Activated T-cell treated with anti-CD3 and anti-CD28 coated beads, Interleukin-2, amount 50 U/mL, for 48 hours (primary cell): ENCODE data around the gene POPDC3.

Experiments
- DNase-seq, 2 experiments: peaks; one replicate each; pipeline ENCODE4 v3.0.0-alpha.2; 2020

POPDC3 gene

GRCh38 chr6:105137388-105137787 is 42.4 kb downstream of the POPDC3 start:
- no peak for DNase-seq

- peak; percentile 29 to 52 for DNase-seq
These were observed 43.1 kb downstream of the POPDC3 start for GRCh38 chr6:105136431-105137350.

- DNase-seq: no peak
These were observed 43.8 kb downstream of the POPDC3 start for GRCh38 chr6:105135907-105136430.

DNA sequence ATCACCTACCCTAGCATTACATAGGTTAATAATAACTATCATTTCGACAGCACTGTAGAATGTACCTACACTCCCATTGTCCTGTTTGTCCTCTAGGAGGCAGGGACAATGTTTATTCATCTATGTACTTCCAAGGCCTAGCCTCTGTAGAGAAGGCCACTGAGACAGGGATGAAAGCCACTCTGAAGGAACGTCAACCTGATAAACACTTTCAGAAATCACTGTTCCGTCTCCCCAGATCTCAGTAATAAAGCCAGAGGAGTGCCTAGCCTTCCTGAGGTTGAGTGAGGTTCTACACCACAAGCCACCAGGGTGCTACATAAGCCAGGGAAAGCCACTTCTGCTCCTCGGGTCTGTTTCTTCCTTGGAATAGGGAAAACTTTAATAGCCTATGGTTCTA is 44.8 kb downstream of the POPDC3 start:
- DNase-seq: no peak

DNA sequence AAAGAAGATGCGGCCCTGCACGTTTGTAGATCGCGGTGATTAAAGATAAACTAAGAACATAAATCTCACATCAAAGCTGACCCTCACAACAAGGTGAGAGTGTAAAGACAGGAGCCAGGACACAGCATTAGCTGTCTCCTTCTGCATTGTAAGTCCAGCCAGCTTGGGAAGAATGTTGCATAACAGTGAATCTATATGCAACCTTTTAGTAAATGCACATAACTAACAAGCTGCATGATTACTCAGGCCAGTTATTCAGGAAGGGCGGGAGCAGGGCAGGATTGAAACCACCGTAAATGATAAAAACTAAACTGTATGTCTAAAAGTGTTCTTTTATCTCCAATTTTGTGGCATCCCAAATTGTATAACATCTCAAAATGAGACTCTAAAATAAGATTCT is 57.1 kb downstream of the POPDC3 start:
- no peak for DNase-seq

DNA sequence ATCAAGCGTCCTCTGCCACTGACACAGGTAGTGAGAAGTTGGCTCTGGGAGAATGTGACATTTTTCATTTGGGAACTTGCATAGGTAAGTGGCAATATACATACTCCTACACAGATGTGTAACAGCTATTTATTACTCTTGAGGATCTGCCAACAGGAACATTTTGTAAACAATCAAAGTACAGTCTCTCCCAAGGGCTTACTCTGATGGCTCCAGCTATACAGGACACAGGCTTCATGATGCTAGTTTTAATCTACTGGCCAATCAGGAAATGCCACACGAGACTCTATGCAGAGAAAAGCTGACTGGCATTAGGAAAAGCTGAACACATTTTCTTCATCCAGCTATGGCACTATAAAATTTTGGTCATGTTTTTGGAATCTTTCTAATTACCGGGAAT is 57.8 kb downstream of the POPDC3 start:
- no peak for DNase-seq

GRCh38 chr6:105120570-105120969 is 59.2 kb downstream of the POPDC3 start:
- DNase-seq: no peak

GRCh38 chr6:105116150-105116549 is 63.7 kb downstream of the POPDC3 start:
- DNase-seq: no peak

DNA sequence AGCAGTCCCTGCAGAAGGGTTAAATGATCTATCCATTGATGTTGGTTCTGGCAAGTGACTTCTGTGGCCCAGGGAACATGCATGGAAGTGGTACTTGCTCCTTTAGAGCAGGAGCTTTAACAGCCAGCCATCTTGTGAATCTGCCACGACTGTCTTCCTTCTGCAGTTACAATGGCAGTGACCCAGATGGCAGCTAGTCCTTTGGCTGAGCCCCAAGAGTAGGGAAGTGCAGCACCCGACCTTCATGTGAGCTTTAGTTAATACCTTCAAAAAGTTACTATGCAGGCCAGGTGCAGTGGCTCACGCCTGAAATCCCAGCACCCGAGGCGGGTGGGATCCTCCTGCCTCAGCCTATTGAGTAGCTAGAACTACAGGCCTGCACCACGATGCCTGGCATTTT is 66.4 kb downstream of the POPDC3 start:
- DNase-seq: no peak

GRCh38 chr6:105112577-105112976 is 67.2 kb downstream of the POPDC3 start:
- DNase-seq: no peak

DNA sequence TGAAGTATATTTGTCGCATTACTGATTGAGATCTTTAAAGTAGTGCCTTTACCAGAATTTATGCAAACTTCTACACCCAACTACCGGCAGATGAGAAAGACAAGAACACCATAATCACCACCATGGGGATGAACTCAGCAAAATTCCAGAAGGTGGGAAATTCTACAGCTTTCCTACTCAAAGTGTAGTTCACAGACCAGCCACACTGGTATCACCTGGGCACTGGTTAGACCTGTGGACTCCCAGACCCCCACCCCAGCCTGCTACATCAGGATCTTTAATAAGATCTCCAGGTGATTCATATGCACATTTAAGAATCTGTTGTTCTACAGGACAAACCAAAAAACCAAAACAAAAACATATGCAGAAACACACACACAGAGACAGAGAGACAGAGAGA is 67.9 kb downstream of the POPDC3 start:
- no peak for DNase-seq

DNA sequence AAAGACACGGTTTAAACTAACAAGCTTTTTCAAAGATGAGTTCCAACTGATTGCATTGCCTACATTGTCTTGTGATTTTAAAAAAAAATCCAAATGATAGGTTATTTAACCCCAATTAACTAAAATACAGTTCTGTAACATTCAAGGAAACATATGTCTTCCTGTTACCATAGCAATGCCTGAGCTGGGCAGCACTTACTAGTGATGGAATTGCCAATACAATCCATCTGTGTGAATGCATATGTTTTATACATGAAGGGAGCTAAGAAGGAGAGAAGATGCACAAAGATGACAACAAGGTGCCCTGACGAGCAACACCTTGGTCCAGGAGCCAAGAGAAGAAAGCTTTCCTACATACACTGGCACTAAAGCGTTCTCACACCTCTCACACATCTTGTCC is 68.7 kb downstream of the POPDC3 start:
- no peak for DNase-seq

- DNase-seq: no peak
These were observed 69.6 kb downstream of the POPDC3 start for GRCh38 chr6:105109955-105110895.

DNA sequence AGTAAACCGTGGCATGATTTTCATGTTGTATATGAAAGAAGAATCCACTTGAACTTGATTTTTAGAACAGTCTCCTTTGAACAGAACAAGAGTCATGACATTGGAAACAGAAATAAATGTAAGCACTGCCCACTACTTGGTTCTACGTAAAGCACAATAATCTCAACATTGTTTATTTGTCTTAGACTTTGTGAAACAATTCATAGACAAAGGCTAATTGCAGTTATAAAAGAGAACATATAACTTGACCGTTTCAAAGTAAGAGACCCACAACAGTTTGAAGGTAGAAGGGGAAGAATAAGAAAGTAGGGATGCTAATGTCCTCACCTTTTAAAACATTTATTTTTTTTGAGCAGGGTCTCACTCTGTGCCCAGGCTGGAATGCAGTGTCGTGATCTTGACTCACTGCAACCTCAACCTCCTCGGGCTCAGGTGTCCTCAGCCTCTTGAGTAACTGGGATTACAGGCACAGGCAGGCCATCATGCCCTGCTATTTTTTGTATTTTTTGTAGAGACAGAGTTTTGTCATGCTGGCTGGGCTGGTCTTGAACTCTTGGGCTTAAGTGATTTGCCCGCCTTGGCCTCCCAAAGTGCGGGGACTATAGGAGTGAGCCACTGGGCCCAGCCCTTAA is 71.1 kb downstream of the POPDC3 start:
- DNase-seq: no peak
